Ureter (tissue), 1 donor: ENCODE measurements around the gene TM7SF3. TPM values are rescaled to one million over a fixed set of nuclear protein-coding genes. Genes with fewer than 3 reads are reported as not detected.

Experiments
- DNase-seq: peaks from one replicate; pipeline ENCODE4 v3.0.0-alpha.2; 2020; ENCODE audit warnings: low spot score
- total RNA-seq: library from RNA; stranded (reverse); gene quantifications from one replicate; pipeline ENCODE4 v1.2.4, GENCODE V29; 2023
- donor health status: DM: yes; HTN: yes; CAD: no.

TM7SF3 gene
- total RNA-seq, 1 donor from 2014 or later = 92.9 TPM

DNA sequence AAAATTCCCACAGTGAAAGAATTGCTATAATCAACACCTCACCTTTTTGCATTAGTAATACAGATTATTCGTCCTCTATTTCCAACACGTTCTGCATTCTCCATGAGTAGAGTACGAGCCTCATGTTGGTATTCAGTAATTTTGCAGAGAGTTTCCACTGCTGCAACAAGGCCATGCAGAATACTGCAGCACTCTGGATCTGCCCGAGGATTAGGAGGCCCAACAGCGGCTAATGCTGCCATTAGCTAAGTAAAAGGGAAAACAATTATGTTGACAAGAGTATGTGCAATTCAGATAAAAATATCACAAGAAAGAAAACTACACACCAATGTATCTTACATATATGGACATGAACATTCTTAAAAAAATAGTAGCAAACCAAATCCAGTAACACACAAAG, 85.5 kb downstream of the TM7SF3 start:
- no peak for DNase-seq

Other genes starting within 250 kb of the TM7SF3 start
- 35.2 TPM for gene ITPR2, start 181.2 kb downstream of the TM7SF3 start, total RNA-seq
- 19.6 TPM for gene INTS13, start 76.4 kb downstream of the TM7SF3 start, total RNA-seq
- gene FGFR1OP2, start 75.9 kb downstream of the TM7SF3 start, total RNA-seq = 36.5 TPM
- gene MED21, start 8.2 kb upstream of the TM7SF3 start, total RNA-seq = 60.7 TPM
- not detected for gene C12orf71, start 68.2 kb upstream of the TM7SF3 start, total RNA-seq
- gene STK38L, start 229.9 kb upstream of the TM7SF3 start, total RNA-seq = 30.4 TPM